H1 (cell line): ENCODE measurements around the gene CHAT. TPM values are rescaled to one million over a fixed set of nuclear protein-coding genes. Genes with fewer than 3 reads are reported as not detected.

Experiments
- CHD2 ChIP-seq: IDR thresholded peaks from 2 replicates; pipeline ENCODE4 v1.6.1; 2012; ENCODE audit warnings: low read length, improper control_type of control experiment
- CHD7 ChIP-seq: fragments of 300-600 bp; sonication (generic); IDR thresholded peaks from 2 replicates; pipeline ENCODE4 v1.7.1; 2012; ENCODE audit warnings: low read length, moderate library complexity, mild to moderate bottlenecking, inconsistent platforms; ENCODE audit not compliant: insufficient replicate concordance
- GTF2F1 ChIP-seq: IDR thresholded peaks from 2 replicates; pipeline ENCODE4 v1.6.1; 2012; ENCODE audit warnings: low read depth, low read length, improper control_type of control experiment, borderline replicate concordance
- JUN ChIP-seq: IDR thresholded peaks from 2 replicates; pipeline ENCODE4 v1.6.1; 2011; ENCODE audit warnings: low read depth, mild to moderate bottlenecking, improper control_type of control experiment, low read length
- POLR2AphosphoS5 ChIP-seq: IDR thresholded peaks from 2 replicates; pipeline ENCODE4 v1.6.1; 2011; ENCODE audit warnings: low read depth, low read length
- SAP30 ChIP-seq: fragments of 300-600 bp; sonication (generic); IDR thresholded peaks from 2 replicates; pipeline ENCODE4 v1.7.1; 2012; ENCODE audit warnings: low read length, moderate library complexity, mild to moderate bottlenecking, inconsistent platforms; ENCODE audit not compliant: insufficient read depth, insufficient replicate concordance
- SIRT6 ChIP-seq: IDR thresholded peaks from one replicate; pipeline ENCODE4 v1.7.1; 2012; ENCODE audit warnings: low read length, inconsistent platforms
- SP4 ChIP-seq: IDR thresholded peaks from 2 replicates; pipeline ENCODE4 v1.6.1; 2012; ENCODE audit warnings: low read length, inconsistent platforms
- TBP ChIP-seq: IDR thresholded peaks from 2 replicates; pipeline ENCODE4 v1.6.1; 2011; ENCODE audit warnings: low read depth, low read length, improper control_type of control experiment
- polyA plus RNA-seq, 7 experiments: library from polyadenylated mRNA; depleted of rRNA in 3 of 7; stranded (reverse) in 5 of 7; unstranded in 2 of 7; fragments of >200 nt in 5 of 7; fragments of 200-250 nt in 2 of 7; gene quantifications; 1 replicate in 5 of 7; 2 replicates in 1 of 7; 4 replicates in 1 of 7; pipeline versions ENCODE4 v1.2.1 to v1.2.3, GENCODE V29; 2011 to 2013; ENCODE audit warnings: missing spikeins in 2 of 7, mixed read lengths in 2 of 7
- total RNA-seq: library from RNA; stranded (reverse); fragmentation: NEBNext Ultra II Directional; extraction: Animal tissue kit (Norgen Biotek cat#: 25700); gene quantifications from 2 replicates; pipeline ENCODE4 v1.2.1, GENCODE V29; 2021

Gene CHAT
- total and polyA plus RNA-seq, 2 of the 8 experiments (the other 6 are each of a cell fraction or from before 2014, with no cell fraction given) = not detected

GRCh38 chr10:49643241-49644034 is 29.6 kb downstream of the CHAT start (continued):
- no peak for TF ChIP-seq CHD7
- no peak for TF ChIP-seq TBP
- TF ChIP-seq JUN = no peak
- TF ChIP-seq SAP30 = no peak
- TF ChIP-seq SP4 = no peak
- TF ChIP-seq POLR2AphosphoS5 = no peak
- no peak for TF ChIP-seq CHD2
- no peak for TF ChIP-seq GTF2F1
- no peak for TF ChIP-seq SIRT6
